ENCODE measurements around the gene APOD.

The APOD gene

DNA sequence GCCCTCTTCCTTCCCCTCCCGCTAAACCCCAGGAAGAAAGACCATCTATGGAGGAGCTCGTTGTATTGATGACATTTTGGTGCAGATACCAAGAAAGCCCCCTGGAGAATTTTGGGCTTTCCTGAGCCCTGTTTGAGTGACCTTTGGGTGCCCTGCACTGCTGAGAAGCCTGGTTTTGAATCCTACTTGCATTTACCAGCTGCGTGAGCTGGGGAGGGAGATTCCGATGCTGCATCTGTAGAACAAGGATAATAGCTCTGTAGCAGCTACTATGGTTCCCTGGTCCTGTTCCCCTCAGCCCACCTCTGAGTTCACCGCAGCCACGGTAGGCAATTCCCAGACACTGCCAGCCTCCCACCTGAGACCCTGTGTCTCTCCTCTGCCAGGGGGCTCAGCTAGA lies 5.2 kb downstream of the APOD start:
- no peak overlapping the region for H3K4me3 ChIP-seq (ENCODE audit: low read depth, low read length)

GRCh38 chr3:195577645-195578177 lies 6.0 kb downstream of the APOD start:
- H3K4me1 ChIP-seq = no peaks in the 10 kb centered on the region
- no peaks in the 10 kb centered on the region for H3K36me3 ChIP-seq
- no peaks in the 10 kb centered on the region for H3K9me3 ChIP-seq
- TF ChIP-seq, protein P1, sequence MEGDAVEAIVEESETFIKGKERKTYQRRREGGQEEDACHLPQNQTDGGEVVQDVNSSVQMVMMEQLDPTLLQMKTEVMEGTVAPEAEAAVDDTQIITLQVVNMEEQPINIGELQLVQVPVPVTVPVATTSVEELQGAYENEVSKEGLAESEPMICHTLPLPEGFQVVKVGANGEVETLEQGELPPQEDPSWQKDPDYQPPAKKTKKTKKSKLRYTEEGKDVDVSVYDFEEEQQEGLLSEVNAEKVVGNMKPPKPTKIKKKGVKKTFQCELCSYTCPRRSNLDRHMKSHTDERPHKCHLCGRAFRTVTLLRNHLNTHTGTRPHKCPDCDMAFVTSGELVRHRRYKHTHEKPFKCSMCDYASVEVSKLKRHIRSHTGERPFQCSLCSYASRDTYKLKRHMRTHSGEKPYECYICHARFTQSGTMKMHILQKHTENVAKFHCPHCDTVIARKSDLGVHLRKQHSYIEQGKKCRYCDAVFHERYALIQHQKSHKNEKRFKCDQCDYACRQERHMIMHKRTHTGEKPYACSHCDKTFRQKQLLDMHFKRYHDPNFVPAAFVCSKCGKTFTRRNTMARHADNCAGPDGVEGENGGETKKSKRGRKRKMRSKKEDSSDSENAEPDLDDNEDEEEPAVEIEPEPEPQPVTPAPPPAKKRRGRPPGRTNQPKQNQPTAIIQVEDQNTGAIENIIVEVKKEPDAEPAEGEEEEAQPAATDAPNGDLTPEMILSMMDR (IDR thresholded peaks at IDR 0.05; ENCODE audit: low read depth, low read length) = no peak
- H3K4me3 ChIP-seq (ENCODE audit: low read depth, low read length) = no peak overlapping the region
- H3K27me3 ChIP-seq = no peaks in the 10 kb centered on the region
- no peak for DNase-seq

More for the DNA sequence above, 5.2 kb downstream of the APOD start:
- Histone ChIP-seq H3K9me3 (no peaks in the 10 kb centered on the region), H3K36me3 (no peaks in the 10 kb centered on the region), H3K4me1 (no peaks in the 10 kb centered on the region), H3K27me3 (no peaks in the 10 kb centered on the region)
- no peak for DNase-seq
- TF ChIP-seq, protein P1 (IDR thresholded peaks at IDR 0.05; ENCODE audit: low read depth, low read length) = no peak

DNA sequence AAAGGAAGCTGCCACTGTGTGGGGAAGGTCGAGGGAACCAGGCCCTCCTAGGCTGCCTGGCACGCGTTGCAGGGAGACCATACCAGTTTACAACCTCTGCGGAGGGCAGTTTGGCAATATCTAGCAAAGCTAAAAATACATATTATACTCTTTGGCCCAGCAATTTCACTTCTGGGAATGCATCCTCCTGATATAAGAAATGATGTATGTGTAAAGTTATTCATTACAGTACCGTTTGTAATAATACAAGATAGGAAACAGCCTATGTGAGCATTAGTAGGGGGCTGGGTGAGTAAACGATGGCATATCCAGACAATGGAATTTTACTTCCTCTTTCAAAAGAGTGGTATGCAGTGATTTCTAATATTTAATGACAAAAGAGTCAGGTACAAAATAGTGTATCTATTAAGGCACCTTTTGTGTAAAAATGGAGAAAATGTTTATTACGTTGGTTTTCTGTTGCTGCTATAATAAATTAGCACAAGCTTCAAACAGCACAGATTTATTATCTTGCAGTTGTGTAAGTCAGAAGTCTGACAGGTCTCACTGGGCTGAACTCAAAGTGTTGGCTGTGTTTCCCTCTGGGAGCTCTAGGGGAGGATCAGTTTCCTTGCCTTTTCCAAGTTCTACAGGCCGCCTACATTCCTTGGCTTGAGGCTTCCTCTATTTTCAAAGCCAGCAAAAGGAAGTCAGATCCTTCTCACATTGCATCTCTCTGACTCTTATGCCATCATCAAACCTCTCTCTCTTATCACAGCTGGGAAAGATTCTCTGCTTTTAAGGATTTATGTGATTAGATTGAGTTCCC lies 9.0 kb downstream of the APOD start:
- Histone ChIP-seq H3K36me3 (no peaks in the 10 kb centered on the region), H3K4me1 (no peaks in the 10 kb centered on the region), H3K4me3 (ENCODE audit: low read depth, low read length) (no peak overlapping the region), H3K9me3 (no peaks in the 10 kb centered on the region), H3K27me3 (no peaks in the 10 kb centered on the region)
- DNase-seq = no peak
- TF ChIP-seq, protein P1 (IDR thresholded peaks at IDR 0.05; ENCODE audit: low read depth, low read length) = no peak

- Histone ChIP-seq H3K27me3 (no peaks in the 10 kb centered on the region), H3K9me3 (no peaks in the 10 kb centered on the region), H3K36me3 (no peaks in the 10 kb centered on the region), H3K4me3 (ENCODE audit: low read depth, low read length) (no peak overlapping the region), H3K4me1 (no peaks in the 10 kb centered on the region)
- TF ChIP-seq, protein P1 (IDR thresholded peaks at IDR 0.05; ENCODE audit: low read depth, low read length) = no peak
- DNase-seq = no peak
Observed at GRCh38 chr3:195573611-195574496, 9.9 kb downstream of the APOD start.

GRCh38 chr3:195571361-195571760 lies 12.4 kb downstream of the APOD start:
- DNase-seq = no peak
- Histone ChIP-seq H3K4me3 (ENCODE audit: low read depth, low read length) (no peak overlapping the region), H3K27me3 (no peaks in the 10 kb centered on the region), H3K36me3 (no peaks in the 10 kb centered on the region), H3K9me3 (no peaks in the 10 kb centered on the region), H3K4me1 (peaks cover 4% of the 10 kb centered on the region; the same call in 1 of the 2 replicates)
- TF ChIP-seq, protein P1 (IDR thresholded peaks at IDR 0.05; ENCODE audit: low read depth, low read length) = no peak
